ENCODE data around the gene JARID2.
"Not testable (repeated sequence)": the region's sequence is repeated elsewhere in the genome, so short reads cannot be mapped to it uniquely, and the experiment has no call there.

The JARID2 gene

DNA sequence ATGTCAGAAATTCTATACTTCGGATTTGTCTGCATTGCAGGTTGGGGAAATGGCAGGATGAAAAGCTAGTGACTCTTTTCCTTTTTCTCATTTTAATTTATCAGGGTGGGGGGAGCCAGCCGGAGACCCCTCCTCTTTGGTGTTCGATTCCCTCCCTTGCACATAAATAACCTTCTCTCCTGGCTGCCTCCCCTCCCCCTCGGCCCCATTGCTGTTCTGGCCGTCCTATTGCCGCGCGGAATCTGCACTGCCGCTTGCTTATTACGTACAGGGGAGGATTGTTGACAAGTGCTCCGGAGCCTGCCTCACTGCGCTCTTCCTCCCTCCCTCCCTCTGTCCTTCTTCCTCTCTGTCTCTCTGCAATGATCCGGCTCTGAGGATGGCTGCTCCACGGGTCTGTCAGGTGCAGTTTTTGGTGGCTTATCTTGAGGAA lies 154.7 kb downstream of the JARID2 start:
- peak; percentile 86 for DNase-seq (ENCODE audit: low spot score)

DNA sequence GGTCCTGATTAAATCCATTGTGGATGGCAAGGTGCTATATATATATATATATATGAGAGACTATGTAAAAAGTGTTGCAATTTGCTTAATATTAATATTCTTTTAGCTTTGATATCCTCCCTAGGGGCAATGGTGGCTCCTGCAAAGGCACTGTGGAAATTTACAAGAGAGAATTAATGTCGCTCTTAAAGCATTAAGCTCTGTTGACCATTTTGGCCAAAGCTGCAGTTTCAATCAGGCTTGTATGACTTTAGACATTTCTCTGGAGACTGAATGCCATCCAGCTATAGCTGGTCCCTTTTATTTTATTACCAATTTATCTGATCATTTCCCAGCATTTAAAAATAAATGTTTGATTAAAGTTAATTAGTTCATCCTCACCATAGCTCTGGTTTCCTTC lies 155.3 kb downstream of the JARID2 start:
- no peak for DNase-seq (ENCODE audit: low spot score)

DNA sequence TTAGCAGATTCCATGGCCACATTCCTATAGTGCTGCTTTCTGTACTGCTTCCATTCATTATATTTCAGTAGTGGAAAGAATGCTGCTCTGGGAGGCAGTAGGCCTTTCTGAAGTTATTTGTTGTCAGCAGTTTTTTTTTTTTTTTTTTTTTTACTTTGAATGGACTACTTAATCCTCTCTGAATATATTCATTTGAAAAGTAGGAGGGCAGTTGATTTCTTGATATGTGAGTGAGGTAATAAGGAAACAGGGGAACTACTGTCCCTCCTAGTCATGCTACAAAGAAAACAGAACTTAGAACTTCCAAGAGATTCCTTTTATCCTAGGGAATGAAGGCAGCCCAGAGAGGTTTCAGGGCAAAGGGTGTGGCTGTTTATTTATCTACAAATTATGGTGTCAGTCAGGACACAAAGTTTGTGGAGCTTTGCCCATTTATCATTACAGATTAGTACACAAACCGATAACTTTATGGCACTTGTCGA lies 155.9 kb downstream of the JARID2 start:
- DNase-seq (ENCODE audit: low spot score), result peak; percentile 44

DNA sequence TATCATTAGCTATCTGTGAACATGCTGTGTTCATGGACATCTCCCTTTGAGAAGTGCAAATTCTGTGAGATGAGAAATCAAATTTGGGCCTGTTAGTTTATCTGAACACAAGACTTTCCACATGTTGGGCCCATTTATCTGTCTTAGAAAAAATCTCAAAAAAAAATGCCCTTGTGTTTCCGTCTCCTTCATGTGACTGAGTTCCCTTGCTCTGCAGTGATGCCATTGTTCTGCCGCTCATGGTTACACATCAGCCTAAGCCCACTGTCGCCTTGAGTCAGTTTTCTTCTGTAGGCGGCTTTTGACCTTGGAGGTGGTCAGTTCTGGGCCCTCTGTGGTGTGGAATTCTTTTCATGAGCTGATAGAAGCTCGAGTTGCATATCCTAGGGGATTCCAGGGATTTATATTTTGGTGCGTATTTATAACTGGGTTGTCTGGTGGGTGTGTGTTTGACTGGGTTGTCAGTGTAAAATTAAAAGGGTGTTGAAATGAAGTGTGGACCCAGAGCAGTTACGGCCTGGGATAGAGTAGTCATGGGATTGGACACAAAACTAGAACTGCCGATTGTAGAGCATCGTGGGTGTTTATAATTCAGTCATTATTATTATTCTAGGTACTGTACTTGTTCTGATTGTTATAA lies 156.7 kb downstream of the JARID2 start:
- DNase-seq (ENCODE audit: low spot score), result peak; percentile 79

DNA sequence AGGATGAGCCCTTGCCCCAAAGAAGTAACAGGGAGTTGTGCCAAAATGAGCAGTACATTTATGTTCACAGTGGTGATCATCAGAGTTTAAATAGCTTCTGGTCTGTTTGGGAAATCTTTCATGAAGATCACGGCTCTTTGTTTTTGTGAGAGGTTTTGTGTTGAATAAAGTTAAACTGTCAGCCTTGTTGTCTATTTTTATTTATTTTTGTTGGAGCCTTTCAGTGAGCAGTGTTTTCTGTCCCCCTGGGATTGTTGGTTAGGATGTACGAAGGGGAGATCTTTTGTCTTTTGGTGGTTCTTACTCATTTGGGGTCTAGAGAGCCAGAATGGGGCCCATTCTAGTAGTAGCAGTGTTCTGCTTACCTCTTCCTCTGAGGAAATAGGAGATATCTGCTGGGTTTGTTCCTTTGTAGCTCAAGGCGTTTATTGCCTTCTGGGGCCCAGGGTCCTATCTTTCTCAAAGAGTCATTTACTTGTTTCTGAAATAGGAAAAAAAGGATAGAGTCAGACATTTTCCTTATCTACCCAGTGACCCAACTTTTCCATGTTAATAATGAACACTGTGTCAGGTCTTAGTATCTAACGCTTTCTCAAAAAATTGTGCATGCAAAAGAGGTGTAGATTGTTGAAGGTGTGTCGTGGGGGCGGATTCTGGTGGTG lies 157.4 kb downstream of the JARID2 start:
- DNase-seq (ENCODE audit: low spot score), result peak; percentile 59

DNA sequence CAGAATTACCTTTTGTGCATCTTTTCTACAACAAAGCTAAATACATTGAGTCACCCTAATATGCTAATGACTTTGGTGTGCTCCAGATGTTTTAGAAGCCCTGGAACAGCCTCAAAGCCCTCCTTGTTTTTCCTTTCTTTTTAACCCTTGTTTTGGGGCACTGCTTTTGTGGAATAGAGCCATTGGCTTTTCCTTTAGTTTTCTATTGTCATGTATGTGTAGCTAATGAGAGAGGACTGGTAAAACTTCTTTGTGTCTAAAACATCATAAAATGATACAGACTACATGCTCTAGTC lies 158.8 kb downstream of the JARID2 start:
- DNase-seq (ENCODE audit: low spot score), result peak; percentile 58

DNA sequence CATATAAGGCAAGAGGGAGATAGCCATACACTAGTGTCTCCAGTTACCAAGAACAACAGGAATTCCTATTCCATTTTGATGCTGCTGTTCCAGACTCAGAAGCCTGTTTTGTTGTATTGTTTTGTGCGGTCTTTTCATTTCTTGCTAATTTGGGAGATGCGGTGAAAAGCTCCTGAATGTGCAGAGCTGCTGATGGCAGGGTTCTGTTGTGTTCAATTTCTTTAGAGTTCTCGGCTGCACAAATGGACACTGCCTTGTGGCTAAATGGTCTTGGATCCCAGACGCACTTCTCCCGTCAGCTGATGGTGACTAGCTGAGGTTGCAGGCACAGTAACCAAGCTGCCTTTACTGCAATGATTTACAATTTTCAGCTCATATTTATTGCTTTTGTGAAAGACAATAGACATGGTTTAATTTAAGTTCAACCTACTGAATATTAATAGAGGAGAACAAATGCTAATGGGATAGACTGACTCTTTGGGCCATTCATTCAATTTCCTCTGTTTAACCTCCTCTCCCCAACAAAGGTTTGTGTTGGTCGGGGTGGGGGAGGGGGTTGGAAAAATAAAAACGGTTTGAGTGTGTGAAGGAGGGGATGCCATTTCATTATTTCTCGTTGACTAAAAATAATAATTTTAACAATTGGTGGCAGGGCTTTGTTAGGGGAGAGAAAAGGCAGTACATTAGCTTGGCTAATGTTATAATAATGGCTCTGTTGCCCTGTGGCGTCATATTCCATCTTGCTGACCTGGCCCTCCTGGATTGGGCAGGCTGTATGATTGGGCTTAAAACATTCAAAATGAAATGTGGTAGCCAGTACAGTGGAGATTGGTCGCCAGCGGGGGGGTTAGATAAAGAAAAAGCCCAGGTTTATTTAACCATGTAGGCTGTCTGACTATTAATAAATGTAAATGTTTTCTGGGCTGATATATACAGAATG lies 159.5 kb downstream of the JARID2 start:
- DNase-seq (ENCODE audit: low spot score), result peak; percentile 74

DNA sequence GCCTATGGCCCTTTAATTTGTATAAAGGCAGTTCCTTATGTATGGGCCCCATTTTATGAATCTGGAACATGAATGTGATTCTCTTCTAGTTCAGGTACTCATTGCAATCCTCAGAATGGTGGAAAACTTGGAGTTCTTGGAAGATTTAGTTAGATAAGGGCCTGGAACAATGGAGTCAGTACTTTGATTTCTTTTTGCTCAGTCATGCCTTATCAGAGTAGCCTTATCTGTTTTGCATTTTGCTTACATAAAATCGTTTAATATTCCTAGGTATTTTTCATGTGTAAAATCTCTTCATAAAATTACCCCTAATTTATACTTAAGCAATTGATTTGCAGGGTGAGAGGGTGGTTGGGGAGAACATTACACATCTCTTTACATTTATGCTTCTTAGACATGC lies 160.6 kb downstream of the JARID2 start:
- no peak for DNase-seq (ENCODE audit: low spot score)

DNA sequence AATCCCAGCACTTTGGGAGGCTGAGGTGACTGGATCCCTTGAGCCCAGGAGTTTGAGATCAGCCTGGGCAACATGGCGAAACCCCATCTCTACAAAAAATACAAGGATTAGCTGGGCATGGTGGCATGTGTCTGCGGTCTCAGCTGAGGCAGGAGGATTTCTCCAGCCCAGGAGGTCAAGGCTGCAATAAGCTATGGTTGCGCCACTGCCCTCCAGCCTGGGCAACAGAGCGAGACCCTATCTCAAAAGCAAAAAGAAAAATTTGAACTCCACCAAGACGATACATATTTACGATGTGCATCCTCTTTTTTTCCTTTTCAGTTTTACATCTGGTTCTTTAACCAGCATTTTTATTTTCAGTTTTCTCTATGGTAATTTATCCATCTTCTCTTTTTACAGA lies 162.1 kb downstream of the JARID2 start:
- no peak for DNase-seq (ENCODE audit: low spot score)

DNA sequence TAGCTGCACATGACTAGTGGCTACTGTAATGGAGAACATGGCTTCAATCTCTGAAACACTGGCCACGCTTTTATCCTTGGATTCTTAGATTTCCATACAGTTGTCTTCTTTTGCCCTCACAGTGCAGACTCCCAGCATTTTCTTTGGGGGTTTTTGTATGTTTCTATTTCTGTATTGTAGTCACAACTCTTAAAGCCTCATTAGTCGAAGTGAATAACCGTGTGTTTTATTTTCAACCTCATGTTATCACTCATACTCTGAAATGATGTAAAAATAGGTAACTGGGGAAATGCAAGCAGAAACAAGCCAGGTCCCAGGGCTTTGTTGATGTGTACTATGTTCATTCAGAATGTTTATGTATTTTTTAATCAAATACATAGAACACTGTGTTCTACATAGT lies 162.9 kb downstream of the JARID2 start:
- no peak for DNase-seq (ENCODE audit: low spot score)

DNA sequence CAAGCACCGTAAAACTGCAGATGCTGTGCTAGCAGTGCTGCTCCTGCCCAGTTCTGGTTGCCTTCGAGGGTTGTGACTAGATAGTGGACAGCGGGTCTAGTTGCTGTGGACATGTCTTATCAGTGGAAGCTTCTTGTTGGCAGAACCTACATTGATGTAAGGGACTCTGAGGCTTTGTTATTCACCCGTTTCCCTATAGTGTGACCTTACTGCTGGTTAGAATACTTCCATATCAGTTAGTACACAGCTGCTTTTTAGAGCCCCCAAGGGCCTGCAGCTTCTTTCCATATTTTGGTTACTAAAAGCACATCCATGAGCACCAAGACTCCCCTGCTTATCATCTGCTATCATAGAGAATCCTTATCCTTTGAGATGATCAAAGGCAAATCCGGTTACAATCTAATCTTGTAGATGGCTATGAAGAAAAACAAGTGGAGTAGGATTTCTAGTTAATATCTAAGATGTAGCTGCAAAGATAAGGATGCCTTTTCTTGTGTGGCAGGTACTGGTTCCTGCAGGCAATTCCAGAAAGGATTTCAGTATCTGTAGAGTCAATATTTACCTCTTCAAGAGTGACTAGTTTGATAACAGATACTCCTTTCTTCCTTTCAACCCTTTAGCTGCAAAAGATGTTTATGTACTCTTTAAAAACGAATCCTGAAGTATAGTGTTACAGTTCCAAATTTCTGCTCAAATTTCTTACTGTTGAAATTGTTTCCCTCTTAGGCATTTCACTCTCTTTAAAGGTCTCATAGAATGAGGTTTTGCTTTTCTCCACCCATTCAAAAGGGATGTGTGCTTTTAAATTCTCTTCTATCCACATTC lies 163.6 kb downstream of the JARID2 start:
- DNase-seq (ENCODE audit: low spot score), result no peak

DNA sequence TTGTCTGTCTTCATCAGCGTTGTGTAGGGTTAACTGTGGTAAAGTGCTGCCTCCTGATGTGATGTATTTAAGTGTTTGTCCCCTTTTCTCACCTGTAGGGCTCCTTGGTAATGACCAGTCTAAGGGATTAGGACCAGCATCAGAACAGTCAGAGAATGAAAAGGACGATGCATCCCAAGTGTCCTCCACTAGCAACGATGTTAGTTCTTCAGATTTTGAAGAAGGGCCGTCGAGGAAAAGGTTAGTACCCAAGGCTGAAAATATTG lies 164.2 kb downstream of the JARID2 start:
- no peak for DNase-seq (ENCODE audit: low spot score)

DNA sequence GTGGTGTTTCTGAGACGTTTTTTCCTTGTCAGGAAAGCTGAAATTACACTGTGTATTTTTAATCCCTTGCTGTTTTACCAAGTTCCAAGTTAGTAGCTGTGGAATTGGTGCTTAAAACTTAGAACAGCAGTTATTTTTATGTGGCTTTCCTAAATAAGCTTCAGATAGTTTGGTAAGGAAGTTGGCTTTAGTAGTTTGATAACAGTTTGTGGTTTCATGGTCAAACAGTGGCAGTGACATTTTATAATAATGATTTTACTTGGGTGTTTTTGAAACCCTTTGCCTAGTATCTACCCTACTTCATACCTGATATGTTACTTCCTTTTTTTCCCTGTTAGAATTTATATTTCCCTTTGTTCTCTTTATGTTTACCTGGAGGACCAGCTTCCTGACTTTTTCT lies 164.9 kb downstream of the JARID2 start:
- no peak for DNase-seq (ENCODE audit: low spot score)

DNA sequence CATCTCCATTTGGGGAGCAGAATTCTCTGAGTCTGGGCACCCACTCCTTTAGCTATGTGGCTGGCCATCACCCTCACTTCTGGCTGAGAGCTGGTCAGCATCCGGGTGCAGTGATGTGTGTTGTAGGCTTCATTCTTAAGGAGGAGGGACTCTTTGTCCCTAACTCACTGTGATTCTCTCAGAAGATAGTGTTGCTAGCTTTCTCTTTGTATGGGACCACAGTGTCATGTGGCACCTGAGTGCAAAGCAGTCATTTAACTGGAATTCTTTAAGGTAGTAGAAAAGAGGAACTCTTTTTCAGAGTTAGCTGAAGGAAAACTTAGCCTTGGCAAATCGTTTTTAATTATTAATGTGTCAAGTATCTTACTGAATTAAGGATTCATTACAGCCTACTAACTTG lies 165.9 kb downstream of the JARID2 start:
- DNase-seq (ENCODE audit: low spot score), result no peak

DNA sequence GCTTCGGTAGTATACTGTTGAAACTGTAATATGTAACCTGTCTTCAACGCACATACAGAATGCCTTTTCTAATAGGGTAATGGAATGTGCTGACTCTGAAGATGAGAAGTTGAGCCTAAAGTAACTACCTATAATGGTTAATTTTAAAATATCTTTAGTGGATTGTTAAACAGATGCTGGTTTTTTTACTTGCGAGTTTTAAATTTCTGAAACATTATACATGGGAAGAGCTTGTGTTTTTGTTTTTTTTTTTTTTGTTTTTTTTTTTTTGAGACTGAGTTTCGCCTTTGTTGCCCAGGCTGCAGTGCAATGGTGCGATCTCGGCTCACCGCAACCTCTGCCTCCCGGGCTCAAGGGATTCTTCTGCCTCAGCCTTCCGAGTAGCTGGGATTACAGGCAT lies 166.9 kb downstream of the JARID2 start:
- DNase-seq (ENCODE audit: low spot score), result no peak

DNA sequence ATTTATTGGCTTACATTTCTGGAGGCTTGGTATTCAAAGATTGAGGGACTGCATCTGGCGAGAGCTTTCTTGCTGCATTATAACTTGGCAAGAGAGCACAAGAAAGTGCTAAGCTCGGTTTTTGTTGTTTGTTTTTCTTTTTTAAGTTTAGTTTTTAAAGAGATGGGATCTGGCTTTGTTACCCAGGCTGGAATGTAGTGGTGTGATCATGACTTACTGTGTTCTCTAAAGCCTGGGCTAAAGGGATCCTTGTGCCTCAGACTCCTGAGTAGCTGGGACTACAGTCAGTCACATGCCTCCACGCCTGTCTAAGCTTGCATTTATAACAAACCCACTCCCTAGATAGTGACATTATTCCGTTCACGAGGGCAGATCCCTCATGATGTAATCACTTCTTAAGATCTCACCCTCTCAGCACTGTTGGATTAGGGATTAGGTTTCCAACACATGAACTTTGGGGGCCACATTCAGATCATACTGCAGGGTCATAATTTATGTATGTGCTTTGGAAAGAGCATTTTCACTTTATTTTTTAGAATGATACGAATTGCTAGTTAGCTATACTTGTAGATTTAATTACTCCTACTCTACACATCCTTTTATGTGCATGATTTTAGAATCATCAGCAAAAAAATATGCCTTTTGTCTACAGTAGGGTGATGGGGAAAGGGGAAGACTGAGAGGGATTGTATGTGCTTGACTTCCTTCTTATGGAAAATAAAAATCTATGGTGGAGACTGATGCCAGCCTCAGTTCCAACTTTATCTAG lies 167.8 kb downstream of the JARID2 start:
- DNase-seq (ENCODE audit: low spot score), result no peak

DNA sequence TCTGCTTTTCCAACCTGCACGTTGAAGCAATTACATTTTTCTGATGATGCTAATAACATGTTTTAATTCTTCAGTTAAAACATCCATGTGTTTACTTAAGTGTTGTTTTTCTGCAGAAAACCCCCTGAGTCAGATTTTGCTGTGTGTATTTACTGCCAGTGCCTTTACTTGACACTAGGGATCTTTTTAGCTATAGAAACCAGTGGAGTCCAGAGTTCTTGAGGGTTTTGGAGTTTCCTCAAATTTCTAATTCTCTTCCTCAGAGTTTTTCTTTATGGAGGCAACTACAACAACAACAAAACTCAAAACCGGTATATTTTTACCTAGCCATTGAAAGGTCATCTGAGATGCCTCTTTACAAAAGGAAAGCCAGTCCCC lies 168.4 kb downstream of the JARID2 start:
- DNase-seq (ENCODE audit: low spot score), result no peak

DNA sequence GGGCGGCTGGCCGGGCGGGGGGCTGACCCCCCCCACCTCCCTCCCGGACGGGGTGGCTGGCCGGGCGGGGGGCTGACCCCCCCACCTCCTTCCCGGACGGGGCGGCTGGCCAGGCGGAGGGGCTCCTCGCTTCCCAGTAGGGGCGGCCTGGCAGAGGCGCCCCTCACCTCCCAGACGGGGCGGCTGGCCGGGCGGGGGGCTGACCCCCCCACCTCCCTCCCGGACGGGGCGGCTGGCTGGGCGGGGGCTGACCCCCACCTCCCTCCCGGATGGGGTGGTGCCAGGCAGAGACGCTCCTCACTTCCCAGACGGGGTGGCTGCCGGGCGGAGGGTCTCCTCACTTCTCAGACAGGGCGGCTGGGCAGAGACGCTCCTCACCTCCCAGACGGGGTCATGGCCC lies 169.8 kb downstream of the JARID2 start:
- DNase-seq (ENCODE audit: low spot score), result not testable (repeated sequence)

DNA sequence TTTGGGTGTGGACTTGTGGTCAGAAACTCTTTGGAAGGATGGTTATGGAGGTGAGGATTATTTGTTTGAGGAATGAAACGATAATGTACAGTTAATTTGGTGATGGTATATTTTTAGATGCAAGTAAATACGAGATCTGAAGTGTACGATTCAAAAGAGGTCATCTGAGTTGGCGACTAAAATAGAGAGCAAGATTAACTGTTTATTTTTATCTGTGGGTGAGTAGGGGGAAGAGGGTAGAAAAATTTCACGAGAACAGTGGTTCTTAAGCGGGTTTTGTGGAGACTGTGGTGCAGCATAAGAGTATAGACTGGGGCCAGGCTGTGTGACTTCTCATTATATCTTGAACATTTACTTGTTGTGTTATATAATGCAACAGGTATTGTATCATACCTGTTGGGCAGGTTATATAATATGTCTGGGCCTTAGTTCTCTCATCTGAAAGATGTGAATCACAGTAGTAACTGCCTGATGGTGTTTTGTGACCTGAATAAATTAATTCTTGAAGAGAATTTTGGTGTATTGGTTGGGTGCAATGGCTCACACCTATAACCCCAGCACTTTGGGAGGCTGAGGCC lies 171.2 kb downstream of the JARID2 start:
- DNase-seq (ENCODE audit: low spot score), result no peak

DNA sequence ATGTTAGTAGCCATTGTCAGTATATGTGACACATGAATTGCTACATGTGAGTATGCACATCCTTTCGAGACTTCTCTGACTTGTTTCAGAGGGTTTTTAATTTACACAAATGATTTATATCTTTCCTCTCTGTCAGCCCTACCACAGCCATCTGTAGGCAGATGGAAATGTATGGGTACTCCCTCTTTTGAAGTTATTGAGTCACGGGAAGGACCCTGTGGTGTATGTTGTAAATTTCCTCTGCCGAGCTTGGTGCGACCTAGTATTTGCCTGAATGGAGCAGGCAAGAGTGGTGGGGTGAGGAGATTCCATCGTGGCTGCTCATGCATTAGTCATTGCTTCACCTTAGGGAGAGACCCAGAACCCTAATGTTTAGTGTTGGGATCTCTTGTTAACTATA lies 171.9 kb downstream of the JARID2 start:
- DNase-seq (ENCODE audit: low spot score), result no peak

DNA sequence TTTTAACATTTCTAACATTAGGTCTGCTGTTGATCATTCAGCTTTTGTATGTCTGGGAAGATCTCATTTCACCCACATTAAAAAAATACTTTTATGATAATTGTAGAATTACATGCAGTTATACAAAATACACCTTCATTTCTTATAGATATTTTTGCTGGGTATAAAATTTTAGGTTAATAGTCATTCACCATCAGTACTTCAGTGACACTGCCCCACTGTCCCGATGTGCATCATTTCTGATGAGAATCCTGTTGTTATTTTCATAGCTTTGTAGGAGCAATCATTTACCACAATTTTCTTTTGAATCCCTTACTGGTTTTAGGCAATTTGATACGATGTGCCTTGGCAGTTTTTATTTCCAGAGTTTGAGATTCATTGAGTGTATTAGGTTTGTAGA lies 173.6 kb downstream of the JARID2 start:
- no peak for DNase-seq (ENCODE audit: low spot score)
